Activated CD4-positive, CD25-positive, alpha-beta regulatory T cell treated with anti-CD3 and anti-CD28 coated beads, Interleukin-2, amount 50 U/mL, for 16 hours (primary cell): Measurements from ENCODE around the gene DGKE.

Source experiments
- DNase-seq: peaks from one replicate; pipeline ENCODE4 v3.0.0-alpha.2; 2020; ENCODE audit warnings: low read depth, low spot score

The DGKE gene

GRCh38 chr17:56812901-56813388, 21.0 kb upstream of the DGKE start:
- DNase-seq, result no peak

GRCh38 chr17:56815711-56816110, 18.2 kb upstream of the DGKE start:
- DNase-seq, result no peak

- DNase-seq, result no peak
Measured at GRCh38 chr17:56817066-56817465, 16.9 kb upstream of the DGKE start.

- DNase-seq, result no peak
Measured at GRCh38 chr17:56819030-56819429, 14.9 kb upstream of the DGKE start.

GRCh38 chr17:56819431-56820145, 14.4 kb upstream of the DGKE start:
- DNase-seq, result peak; percentile 57

- no peak for DNase-seq
Measured at GRCh38 chr17:56820207-56820606, 13.7 kb upstream of the DGKE start.

- no peak for DNase-seq
Measured at GRCh38 chr17:56821847-56822534, 12.0 kb upstream of the DGKE start.

GRCh38 chr17:56822725-56823124, 11.2 kb upstream of the DGKE start:
- DNase-seq, result no peak

GRCh38 chr17:56823848-56824247, 10.1 kb upstream of the DGKE start:
- DNase-seq, result no peak

GRCh38 chr17:56824503-56824902, 9.4 kb upstream of the DGKE start:
- DNase-seq, result no peak

GRCh38 chr17:56826611-56827414, 7.1 kb upstream of the DGKE start:
- DNase-seq, result no peak

- DNase-seq, result no peak
Measured at GRCh38 chr17:56830726-56831368, 3.1 kb upstream of the DGKE start.

- no peak for DNase-seq
Measured at GRCh38 chr17:56831369-56832095, 2.4 kb upstream of the DGKE start.

- no peak for DNase-seq
Measured at GRCh38 chr17:56832446-56832845, 1.5 kb upstream of the DGKE start.

- DNase-seq, result peak; percentile 41
Measured at GRCh38 chr17:56833057-56833808, 718 bp upstream of the DGKE start.

- DNase-seq, result peak; percentile 46
Measured at GRCh38 chr17:56834380-56835263, 671 bp downstream of the DGKE start.

- DNase-seq, result no peak
Measured at GRCh38 chr17:56835264-56835585, 1.3 kb downstream of the DGKE start.

- no peak for DNase-seq
Measured at GRCh38 chr17:56838687-56839086, 4.7 kb downstream of the DGKE start.

GRCh38 chr17:56842577-56842976, 8.6 kb downstream of the DGKE start:
- no peak for DNase-seq

GRCh38 chr17:56845934-56846333, 12.0 kb downstream of the DGKE start:
- DNase-seq, result no peak
